ENCODE data around the gene MROH2A.

Gene MROH2A

DNA sequence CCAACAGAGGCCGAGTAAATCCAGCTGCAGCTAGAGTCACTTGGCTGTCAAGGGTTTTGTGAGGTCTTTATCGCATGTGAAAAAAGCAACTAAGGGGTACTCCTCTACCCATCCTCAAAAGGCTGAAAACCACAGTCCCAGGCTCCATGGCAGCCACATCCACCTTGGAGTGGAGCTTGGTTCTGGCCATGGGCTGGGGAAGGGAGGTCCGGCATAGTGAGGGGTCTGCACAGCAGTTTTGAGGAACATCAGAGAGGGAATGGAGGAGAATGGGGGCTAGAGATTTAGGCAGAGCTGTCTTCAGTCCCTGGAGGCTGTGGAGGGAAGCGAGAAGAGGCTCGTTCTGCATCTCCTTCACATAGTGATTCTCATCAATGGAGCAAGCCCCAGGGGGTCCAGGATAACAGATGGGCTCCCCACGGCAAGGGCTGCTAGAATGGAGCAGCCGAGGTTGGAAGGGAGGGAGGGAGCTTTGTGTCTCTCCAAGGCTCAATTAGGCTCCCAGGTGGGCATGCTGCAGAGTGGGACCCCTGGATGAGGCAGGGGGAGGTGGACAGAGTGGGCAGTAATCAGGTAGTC is 21.0 kb downstream of the MROH2A start:
- DNase-seq (ENCODE audit: low read depth, low spot score), result no peak

DNA sequence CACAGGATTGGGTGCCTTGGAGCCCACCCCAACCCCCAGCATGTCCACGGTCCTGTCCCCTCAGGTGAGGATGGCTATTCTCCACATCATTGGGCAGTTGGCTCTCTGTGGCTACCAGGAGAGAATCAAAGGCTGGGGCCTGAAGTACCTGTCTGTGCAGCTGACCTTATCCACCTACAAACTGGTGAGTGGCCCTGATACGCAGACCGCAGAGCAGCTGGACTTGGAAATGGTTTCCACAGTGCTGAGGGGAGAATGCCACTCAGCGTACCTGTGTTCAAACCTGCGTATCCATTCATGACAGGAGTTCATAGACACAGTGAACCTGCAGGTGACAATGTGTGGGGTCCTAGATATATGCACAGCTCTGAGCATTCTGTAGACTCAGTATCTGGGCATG is 21.6 kb downstream of the MROH2A start:
- no peak for DNase-seq (ENCODE audit: low read depth, low spot score)

DNA sequence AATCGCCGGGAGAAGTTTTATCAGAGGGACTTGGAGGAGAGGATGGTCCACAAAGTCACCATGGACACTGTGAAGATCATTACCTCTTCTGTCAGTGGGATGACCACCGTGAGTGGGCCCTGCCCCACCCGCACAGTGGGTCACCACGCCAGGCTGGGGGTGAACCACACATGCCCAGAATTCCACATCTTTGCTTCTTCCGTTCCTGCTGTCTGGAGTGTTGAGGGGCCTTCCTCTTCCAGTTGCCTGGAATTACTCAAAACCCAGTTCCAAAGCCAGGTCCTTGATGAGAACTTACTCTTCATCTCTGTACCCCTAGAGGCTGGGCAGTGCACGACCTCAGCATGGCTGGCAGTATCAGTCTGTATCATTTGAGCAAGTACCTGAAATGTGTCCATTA is 22.1 kb downstream of the MROH2A start:
- DNase-seq (ENCODE audit: low read depth, low spot score), result no peak

DNA sequence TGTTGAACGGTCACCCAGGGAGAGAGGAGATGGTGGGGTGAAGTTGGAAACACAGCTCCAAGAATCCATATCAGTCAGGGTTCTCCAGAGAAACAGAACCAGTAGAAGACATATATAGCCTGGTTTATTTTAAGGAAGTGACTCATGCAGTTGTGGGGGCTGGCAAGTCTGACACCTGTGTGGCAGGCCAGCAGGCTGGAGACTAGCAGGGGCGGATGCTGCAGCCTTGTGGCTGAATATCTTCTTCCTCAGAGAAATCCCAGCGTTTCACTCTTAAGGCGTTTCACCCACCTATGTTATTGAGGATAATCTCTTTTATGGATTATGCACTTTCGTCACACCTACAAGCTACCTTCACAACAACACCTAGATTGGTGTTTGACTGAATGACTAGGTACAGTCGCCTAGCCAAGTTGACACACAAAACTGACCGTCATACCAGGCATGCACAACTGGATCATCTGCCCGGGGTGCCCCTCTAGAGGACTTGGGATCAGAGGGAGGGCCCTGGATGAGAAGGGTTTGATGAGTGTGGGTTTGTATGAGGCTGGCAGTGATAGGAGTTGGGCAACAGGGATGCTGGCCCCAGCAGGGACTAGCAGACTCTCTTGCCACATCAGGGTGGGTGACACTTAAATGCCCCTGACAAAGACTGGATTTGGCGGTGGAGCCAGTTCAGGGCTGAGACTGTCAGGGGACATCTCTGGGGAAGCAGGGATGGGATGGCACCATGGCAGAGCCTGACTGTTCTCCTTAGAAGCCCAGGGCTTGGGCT is 23.4 kb downstream of the MROH2A start:
- no peak for DNase-seq (ENCODE audit: low read depth, low spot score)

DNA sequence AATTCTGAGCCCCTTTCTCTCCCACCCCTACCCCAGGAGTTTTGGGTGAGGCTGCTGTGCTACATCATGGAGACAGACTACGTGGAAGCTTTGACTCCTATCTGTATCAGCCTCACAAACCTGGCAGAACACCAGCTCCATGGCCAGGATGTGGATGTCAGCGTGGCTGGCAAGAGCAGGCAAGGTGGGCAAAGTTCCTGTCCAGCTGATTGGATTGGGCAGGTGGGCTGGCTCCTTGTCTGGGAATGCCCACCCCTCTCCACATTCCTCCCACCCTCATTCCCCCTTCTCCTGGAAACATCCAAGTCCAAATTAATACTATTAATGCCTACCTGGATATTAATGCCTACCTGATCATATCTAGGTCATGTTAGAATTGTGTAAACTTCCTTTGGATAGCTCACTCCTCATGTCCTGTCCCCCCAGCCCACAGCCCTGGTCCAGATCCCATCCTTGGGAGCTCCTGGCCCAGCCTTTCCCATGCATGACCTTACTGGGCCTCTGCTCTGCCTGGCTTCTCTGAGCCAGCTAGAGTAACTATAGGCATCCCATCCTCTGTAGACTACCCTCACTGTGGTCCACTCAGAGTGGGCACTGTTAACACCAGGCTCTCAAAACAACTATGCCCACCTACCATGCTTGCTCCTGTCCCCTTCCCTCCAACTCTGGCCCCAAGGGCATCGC is 24.1 kb downstream of the MROH2A start:
- DNase-seq (ENCODE audit: low read depth, low spot score), result no peak

DNA sequence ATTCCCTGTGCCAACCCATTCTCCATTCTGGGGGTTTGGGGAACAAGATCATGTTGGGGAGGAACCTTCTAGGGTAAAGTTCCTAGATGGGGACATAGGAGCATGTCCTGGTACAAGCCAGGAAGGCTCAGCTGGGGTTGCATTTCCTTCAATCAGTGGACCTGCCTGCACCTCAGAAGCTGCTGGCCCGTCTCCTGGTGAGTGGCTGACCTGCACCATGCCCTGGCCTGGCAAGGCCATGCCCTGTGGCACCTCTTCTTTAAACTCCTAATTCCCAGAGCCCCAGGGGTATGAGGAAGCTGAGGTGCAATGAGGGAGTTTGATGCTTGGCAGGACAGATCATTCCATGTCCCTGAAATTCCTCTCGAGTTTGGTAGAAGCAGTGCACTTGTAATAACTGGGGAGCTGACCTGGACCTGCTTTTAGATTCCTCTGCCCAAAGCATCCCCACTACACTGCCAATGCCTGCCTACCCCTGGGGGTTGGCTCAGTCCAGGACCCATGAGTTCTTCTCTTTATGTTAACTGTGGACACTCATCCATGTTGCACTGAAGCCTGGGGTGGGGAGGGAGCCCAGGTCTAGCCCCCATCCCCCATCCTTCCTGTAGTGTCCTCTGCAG is 25.3 kb downstream of the MROH2A start:
- no peak for DNase-seq (ENCODE audit: low read depth, low spot score)

DNA sequence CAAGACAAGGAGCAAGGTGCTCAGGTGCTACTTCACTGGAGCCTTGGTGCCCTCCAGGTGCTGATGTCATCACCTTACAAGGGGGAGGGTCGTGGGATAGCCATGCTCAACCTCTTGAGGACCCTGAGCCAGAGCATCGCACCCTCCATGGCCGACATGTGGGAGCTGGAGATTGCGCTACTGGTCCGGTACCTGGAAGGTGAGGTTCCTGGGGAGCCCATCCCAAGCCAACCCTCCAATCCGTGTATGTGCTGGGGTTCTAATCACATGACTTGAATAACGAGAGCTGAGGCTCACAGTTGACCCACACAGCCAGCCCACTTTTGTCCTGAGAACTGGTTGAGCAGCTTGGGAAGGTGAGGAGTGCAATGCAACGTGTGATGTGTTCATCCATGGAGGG is 25.9 kb downstream of the MROH2A start:
- no peak for DNase-seq (ENCODE audit: low read depth, low spot score)

DNA sequence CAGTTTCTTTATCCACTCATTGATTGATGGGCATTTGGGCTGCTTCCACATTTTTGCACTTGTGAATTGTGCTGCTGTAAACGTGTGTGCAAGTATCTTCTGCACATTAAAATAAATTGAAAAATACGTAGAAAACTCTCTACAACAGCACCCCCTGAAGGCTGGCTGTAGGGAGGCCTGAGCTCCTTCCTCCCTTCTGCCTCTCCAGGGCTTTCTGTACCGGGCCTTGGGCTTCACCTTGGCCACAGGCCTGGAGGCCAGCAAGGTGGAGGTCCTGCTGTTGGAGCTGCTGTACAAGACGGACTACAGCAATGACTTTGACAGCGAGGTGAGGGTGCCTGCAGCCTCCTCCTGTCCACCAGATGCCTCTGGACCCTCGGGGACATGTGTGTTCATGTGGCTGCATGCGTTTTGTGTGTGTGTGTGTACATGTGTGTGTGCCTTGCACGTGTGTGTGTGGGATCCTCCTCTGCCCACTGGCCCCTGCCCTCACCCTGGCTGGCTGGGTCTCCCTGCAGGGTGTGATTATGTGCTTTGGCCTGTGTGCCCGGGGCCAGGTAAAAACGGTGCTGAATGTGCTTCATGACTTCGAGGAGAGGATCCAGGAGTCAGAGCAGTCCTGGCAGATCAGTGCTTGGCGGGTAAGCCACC is 29.2 kb downstream of the MROH2A start:
- DNase-seq (ENCODE audit: low read depth, low spot score), result no peak

DNA sequence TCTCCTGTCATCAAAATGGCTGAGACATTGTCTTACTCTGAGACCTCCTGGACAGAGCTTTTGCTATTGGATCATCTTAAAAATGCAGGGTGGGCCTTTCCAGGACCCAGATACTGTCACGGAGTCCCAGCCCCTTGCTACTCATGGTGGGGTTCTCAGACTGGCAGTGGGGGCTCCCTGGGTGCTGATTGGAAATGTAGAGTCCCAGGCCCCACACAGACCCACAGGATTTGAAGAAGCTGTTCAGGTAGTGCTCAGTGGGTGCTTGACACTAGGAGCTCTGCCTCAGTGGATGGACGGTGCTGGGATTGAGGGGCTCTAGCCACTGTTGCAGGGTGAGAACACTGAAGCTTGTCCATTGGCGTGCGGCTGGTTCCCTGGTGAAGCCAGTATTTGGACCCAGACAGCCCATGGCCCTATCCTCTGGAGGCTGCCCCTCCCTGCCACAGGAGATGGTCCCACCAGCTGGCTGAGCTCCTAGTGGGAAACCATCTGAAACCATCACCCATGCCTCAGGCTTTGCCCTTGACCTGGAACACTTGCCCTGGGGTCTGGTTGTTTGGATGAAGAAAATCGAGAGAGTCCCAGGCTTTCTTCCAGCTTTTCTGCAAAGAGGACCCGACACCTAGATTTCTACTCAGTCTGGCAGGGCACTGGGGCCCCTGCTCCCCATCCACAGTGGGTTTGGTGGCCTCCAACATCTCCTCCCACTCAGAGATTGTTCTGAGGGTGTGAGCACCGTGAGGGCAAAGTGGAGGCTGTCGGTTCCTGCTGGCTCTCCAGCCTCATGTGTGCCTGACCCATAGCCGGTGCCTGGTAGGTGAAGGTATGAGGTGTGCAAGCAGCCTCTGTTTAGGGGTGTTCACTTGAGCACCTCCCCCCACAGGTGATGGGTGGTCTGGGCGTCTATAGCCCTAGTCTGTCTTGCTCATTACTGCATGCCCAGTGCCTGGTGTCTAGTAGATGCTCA is 30.1 kb downstream of the MROH2A start:
- DNase-seq (ENCODE audit: low read depth, low spot score), result no peak

DNA sequence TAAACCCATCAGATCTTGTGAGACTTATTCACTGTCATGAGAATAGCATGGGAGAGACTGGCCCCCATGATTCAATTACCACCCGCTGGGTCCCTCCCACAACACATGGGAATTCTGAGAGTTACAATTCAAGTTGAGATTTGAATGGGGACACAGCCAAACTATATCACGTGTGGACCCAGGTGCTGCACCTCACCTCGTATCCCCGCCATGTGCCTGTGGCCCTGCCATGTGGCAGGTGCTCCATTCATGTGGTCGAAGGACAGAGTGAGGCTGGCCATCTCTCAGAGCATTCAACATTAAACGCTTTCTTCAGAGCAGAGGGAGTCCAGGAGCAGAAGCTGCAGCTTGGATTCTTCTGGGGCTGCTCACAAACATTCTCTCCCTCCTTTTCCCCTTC is 32.3 kb downstream of the MROH2A start:
- no peak for DNase-seq (ENCODE audit: low read depth, low spot score)

DNA sequence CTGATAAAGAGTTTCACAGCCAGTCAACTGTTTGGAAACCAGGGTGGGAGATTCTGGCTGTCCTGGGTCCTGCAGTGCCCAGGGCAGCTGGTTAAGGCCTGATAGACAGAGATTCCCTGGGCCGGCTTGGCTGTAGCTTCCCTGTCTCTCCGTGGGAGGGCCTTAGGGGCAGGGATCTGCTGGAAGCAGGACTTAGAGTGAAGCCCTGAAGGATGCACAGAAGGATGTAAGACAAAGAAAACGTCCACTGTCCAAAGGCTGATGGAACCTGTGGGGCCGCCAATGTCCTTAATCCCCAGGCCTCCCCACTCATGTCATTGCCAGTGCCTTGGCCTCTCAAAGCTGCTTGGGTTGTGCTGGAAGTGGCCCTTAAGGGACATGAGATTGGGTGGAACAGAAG is 33.0 kb downstream of the MROH2A start:
- no peak for DNase-seq (ENCODE audit: low read depth, low spot score)

DNA sequence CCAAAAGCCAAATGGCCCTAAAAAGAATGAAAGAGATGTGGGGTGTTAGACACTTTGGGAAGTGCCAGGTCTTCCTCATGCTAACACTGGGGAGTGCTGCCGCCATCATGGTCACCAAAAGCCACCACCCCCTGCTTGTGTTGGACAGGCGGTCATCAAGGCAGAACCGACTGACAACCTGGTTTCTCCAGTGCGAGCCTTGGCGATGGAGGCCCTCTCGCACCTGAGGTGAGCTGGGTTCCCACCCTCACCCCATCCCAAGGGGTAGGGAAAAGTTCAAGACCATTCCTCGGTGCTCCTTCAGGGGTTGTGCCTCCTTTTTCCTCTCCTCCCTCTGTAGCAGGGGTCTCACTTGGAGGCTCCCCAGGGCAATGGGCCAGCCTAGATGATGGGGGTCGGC is 33.6 kb downstream of the MROH2A start:
- DNase-seq (ENCODE audit: low read depth, low spot score), result no peak

DNA sequence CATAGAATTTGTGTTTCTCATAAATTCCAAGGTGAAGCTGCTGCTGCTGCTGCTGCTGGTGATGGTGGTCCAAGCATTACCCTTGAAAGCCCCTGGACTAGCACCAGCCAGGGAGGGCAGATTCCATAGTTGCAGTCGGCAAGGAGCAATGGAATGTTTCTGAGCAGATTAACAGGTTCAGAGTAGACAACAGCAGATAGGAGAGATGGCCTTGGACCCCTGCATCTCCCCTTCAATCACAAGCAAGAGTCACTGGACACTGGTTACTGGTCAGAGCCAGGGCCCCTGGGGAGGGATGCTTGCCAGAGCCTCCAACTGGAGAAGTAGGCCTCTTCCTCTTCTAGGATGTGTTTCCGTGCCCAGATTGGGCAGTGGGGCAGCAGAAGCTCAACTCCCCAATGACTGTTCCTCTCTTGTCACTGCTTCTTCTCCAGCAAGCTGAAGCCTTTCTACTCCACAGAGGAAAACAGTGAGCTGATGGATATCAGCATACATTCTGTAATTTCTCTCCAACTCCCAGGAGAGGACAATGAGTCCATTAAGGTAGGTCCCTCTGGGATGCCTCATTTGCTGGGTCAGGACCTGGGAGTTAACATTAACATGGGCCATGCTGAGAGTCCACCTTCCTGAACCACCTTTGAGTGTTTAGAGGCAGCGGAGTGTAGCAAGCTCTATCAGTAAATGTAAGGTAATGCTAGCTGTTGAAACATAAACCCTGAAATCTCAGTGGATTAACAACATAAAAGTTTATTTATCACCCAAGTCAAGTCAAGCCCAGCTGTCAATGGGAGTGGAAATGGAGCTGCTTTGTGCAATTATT is 35.3 kb downstream of the MROH2A start:
- DNase-seq (ENCODE audit: low read depth, low spot score), result no peak

DNA sequence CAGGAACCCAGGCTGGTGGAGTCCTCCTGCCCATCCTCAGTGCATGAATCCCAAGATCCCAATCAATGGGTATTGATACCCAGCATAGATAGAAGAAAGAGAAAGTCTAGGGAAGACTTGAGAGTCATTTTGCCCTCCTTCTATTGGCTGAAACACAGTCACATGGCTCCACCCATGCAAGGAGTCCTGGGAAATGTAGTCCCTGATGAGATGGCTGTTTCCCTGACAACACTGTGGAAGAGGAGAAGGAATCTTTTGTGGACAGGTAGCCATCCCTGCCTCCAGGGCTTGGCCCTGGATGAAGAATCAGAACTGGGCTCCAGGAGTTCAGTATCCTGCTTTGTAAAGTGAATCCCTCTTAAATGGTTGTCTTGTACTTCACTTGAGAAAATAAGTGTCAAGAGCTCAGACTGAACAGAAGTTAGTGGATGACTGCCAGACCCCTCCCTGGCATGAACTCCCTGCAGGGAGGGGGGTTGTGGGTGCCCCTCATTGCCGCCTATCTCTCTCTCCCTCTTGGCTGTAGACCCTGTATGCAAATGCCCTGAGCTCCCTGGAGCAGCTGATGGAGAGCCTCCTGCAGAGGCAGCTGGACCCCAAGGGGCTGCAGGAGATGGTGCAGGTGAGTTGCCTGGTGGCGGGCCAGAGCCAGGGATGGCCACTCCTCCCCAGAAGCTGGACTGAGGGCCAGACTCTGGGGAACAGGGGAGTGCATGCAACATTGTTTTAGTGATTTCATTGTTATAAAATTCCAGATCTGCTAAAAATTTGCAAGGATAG is 36.1 kb downstream of the MROH2A start:
- no peak for DNase-seq (ENCODE audit: low read depth, low spot score)

DNA sequence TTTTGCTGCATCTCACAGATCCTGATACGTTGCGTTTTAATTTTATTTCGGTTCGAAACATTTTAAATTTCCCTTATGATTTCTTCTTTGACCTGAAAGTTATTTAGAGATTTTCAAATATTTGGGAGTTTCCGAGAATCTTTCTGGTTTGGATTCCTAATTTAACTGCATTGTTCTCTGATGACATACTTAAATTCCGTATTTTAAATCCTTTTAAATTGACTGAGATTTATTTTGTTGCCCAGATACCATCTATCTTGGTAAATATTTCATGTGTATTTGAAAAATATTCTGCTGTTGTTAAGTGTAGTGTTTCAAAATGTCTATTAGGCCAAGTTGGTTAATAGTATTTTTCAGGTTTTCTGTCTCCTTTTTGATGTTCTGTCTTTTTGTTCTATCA is 37.7 kb downstream of the MROH2A start:
- no peak for DNase-seq (ENCODE audit: low read depth, low spot score)

DNA sequence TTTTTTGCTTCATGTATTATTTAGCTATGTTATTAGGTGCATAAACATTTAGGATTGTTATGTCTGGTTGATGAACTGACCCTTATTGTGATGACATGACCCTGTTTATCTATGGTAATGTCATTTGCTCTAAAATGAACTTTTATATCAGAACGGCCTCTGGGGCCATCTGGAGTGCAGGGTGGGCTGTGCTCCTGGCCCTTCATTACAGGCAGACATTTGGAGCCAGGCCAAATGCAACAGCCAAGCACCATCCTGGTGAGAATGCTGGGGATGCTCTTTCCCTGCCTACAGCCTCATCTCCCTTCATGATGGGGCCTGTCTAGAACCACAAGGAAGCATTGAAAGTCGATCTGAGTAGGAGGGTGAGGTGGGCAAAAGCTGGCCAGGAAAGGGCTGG is 38.2 kb downstream of the MROH2A start:
- no peak for DNase-seq (ENCODE audit: low read depth, low spot score)

DNA sequence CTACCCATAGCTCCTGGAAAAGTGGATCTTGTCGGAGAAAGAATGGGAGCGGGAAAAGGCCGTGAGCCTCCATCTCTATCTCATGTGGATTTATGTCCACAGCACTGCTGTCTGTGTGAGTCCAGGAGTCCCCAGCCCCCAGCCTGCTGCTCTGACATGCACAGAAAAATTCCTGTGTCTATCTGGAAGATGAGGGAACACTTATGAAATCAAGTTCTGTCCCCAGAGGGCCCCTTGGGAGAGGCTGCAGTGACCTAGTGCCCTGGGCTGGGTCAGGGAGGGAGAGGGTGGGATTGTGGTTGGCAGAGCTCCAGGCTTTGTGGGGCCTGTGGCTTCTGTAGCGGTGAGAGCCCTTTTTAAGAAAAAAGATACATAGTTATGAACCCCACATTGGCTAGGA is 38.6 kb downstream of the MROH2A start:
- no peak for DNase-seq (ENCODE audit: low read depth, low spot score)

DNA sequence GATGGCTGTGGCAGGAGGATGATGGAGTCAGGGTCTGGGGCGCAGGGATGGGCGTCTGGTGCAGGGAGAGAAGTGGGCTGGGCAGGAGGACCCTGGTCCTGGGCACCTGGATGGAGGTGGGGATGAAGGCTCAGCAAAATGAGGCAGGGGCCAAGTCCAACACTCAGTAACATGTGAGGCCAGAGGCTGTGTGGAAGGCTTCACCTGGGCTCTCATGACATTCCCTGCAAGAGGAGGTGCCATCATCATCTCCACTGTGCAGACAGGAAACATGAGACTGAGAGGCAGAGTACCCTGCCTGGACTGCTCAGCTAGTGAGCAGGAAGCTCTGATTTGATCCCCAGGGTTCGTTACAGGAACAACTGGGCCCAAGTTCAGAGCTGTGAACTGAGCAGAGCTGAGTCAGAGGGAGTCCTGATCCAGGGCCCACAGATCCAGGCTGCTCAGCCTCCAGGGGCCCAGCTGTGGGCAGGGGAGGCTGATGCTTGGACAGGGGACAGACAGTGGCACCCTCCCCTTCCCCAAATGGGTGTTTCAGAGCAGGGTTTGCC is 39.3 kb downstream of the MROH2A start:
- DNase-seq (ENCODE audit: low read depth, low spot score), result no peak

Measured in brain pericyte (primary cell).